OCI-LY7 (cell line): ENCODE measurements around the gene OR6C3.
"Not testable (repeated sequence)": the region's sequence is repeated elsewhere in the genome, so short reads cannot be mapped to it uniquely, and the experiment has no call there.

Experiments used
- CTCF ChIP-seq: fragments of 200-600 bp; sonication (generic); conservative IDR thresholded peaks from 2 replicates; pipeline ENCODE4 v1.5.1; 2014; ENCODE audit warnings: mild to moderate bottlenecking, antibody characterized with exemption, low read length, moderate library complexity, mixed read lengths
- EZH2phosphoT487 ChIP-seq: fragments of 200-600 bp; sonication (generic); IDR thresholded peaks from 2 replicates; pipeline ENCODE4 v1.6.1; 2018; ENCODE audit warnings: low read depth, borderline replicate concordance, mild to moderate bottlenecking, mixed run types, antibody characterized with exemption, low read length, moderate library complexity, mixed read lengths

- TF ChIP-seq CTCF, EZH2phosphoT487: not testable (repeated sequence)
Observed at GRCh38 chr12:55325801-55326200, 4.7 kb upstream of the OR6C3 start.
